Prostate gland (tissue), 2 donors: ENCODE data around the gene NHERF2.

Experiments
- POLR2A ChIP-seq: fragments of 450-650 bp; IDR thresholded peaks from one replicate; pipeline ENCODE4 v1.6.1; 2016; ENCODE audit warnings: antibody characterized with exemption, mild to moderate bottlenecking
- TF ChIP-seq, protein P1 (sequence below), 4 experiments: fragments of 200-600 bp in 2 of 4; fragments of 450-650 bp in 2 of 4; sonication (generic) in 2 of 4; IDR thresholded peaks; 1 replicate in 3 of 4; 2 replicates in 1 of 4; pipeline ENCODE4 v1.5.1; 2016 to 2019; ENCODE audit warnings: antibody characterized with exemption in 4 of 4, mild to moderate bottlenecking in 2 of 4, moderate library complexity in 2 of 4

DNA sequence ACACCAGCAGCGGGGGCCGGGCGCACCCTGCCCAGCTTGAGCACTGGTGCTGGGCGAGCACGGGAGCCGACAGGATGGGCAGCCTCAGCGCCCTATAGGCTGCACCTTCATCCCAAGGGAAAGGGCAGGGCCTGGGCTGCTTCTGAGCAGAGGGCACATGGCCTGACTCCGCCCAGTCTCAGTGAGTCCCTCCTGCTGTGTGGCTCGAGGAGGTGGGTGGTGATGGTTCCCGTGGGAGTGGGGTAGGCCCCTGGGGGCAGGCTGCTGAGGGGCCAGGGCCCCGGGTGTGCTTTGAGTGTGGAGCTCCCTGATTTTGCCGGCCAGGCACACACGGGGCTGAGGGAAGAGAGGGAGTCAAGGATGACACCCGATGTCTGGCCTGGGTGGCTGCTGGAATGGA, 59.0 kb downstream of the NHERF2 start:
- TF ChIP-seq POLR2A = no peak
- TF ChIP-seq, protein P1, sequence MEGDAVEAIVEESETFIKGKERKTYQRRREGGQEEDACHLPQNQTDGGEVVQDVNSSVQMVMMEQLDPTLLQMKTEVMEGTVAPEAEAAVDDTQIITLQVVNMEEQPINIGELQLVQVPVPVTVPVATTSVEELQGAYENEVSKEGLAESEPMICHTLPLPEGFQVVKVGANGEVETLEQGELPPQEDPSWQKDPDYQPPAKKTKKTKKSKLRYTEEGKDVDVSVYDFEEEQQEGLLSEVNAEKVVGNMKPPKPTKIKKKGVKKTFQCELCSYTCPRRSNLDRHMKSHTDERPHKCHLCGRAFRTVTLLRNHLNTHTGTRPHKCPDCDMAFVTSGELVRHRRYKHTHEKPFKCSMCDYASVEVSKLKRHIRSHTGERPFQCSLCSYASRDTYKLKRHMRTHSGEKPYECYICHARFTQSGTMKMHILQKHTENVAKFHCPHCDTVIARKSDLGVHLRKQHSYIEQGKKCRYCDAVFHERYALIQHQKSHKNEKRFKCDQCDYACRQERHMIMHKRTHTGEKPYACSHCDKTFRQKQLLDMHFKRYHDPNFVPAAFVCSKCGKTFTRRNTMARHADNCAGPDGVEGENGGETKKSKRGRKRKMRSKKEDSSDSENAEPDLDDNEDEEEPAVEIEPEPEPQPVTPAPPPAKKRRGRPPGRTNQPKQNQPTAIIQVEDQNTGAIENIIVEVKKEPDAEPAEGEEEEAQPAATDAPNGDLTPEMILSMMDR (IDR thresholded peaks at IDR 0.05) = no peak
